Progenitor cell of endocrine pancreas (in vitro differentiated cells): ENCODE results near the gene DENND5B. TPM values are rescaled to one million over a fixed set of nuclear protein-coding genes. Genes with fewer than 3 reads are reported as not detected.

Experiments
- DNase-seq: peaks from one replicate; pipeline ENCODE4 v3.0.0; 2021; ENCODE audit warnings: low spot score; ENCODE audit not compliant: unreplicated experiment
- H3K27ac Mint-ChIP-seq: 2 replicates; pipeline ENCODE4 v1.8.0; 2021; ENCODE audit warnings: mild to moderate bottlenecking, moderate library complexity, mixed read lengths
- H3K27me3 Mint-ChIP-seq: 2 replicates; pipeline ENCODE4 v1.8.0; 2021; ENCODE audit warnings: mixed read lengths
- H3K36me3 Mint-ChIP-seq: 2 replicates; pipeline ENCODE4 v1.8.0; 2022; ENCODE audit warnings: mixed read lengths; ENCODE audit not compliant: insufficient read depth
- H3K4me1 Mint-ChIP-seq: 2 replicates; pipeline ENCODE4 v1.8.0; 2021; ENCODE audit warnings: low read depth, mixed read lengths
- H3K4me3 Mint-ChIP-seq: 2 replicates; pipeline ENCODE4 v1.8.0; 2021; ENCODE audit warnings: low read depth, mild to moderate bottlenecking, moderate library complexity, mixed read lengths
- H3K9me3 Mint-ChIP-seq: 2 replicates; pipeline ENCODE4 v1.8.0; 2021; ENCODE audit warnings: low read depth, mixed read lengths
- CTCF ChIP-seq: fragments of 200-600 bp; sonication (generic); IDR thresholded peaks from one replicate; pipeline ENCODE4 v1.5.0; 2021; ENCODE audit warnings: antibody characterized with exemption, mild to moderate bottlenecking; ENCODE audit not compliant: unreplicated experiment
- long read RNA-seq: library from polyadenylated mRNA; unstranded; transcript quantifications from one replicate; pipeline ENCODE4 v2.0.0, GENCODE V29; 2020
- total RNA-seq: library from RNA; stranded (reverse); gene quantifications from 2 replicates; pipeline ENCODE4 v1.2.1, GENCODE V29; 2021

Gene DENND5B
- 34.6 and 35.0 TPM in 2 replicates for total RNA-seq
- long read RNA-seq, partial matches to known transcripts: 3 of 11 reads
- long read RNA-seq, other reads (novel, unspliced or antisense): 8 of 11 reads

GRCh38 chr12:31590642-31591379 lies at the start of gene DENND5B:
Gene DENND5B, minus strand, starts transcription at chr12:31591136. Its CDS starts 304 bp downstream, at chr12:31590832.
- H3K9me3 Mint-ChIP-seq: no peaks in the 10 kb centered on the region
- peak within 1 kb of the TSS; percentile 97 for H3K27ac Mint-ChIP-seq
- peak; percentile 91 for DNase-seq
- TF ChIP-seq CTCF: peak; percentile 28
- no peaks in the 10 kb centered on the region for H3K36me3 Mint-ChIP-seq
- peaks cover 24% of the 10 kb centered on the region for H3K4me1 Mint-ChIP-seq
- H3K4me3 Mint-ChIP-seq: peak within 1 kb of the TSS; percentile 94
- peaks cover 4% of the 10 kb centered on the region for H3K27me3 Mint-ChIP-seq

- DNase-seq: no peak
- no peak for TF ChIP-seq CTCF
- Mint-ChIP-seq H3K9me3 (no peaks in the 10 kb centered on the region), H3K27me3 (no peaks in the 10 kb centered on the region), H3K36me3 (no peaks in the 10 kb centered on the region), H3K4me3 (no peak overlapping the region), H3K27ac (no peak overlapping the region), H3K4me1 (peaks cover 23% of the 10 kb centered on the region)
Measured at GRCh38 chr12:31634620-31635019, 43.7 kb upstream of the DENND5B start.

- Mint-ChIP-seq H3K27me3 (no peaks in the 10 kb centered on the region), H3K36me3 (no peaks in the 10 kb centered on the region), H3K4me3 (no peak overlapping the region), H3K27ac (no peak overlapping the region), H3K9me3 (no peaks in the 10 kb centered on the region), H3K4me1 (peaks cover 28% of the 10 kb centered on the region)
- DNase-seq: no peak
- no peak for TF ChIP-seq CTCF
Measured at GRCh38 chr12:31633464-31633863, 42.5 kb upstream of the DENND5B start.

GRCh38 chr12:31631809-31632208 lies 40.9 kb upstream of the DENND5B start:
- Mint-ChIP-seq H3K36me3 (no peaks in the 10 kb centered on the region), H3K4me3 (no peak overlapping the region), H3K27ac (peak overlapping the region; percentile 19), H3K4me1 (peaks cover 28% of the 10 kb centered on the region), H3K27me3 (no peaks in the 10 kb centered on the region), H3K9me3 (no peaks in the 10 kb centered on the region)
- no peak for TF ChIP-seq CTCF
- no peak for DNase-seq

- H3K4me3 Mint-ChIP-seq: no peak overlapping the region
Measured at GRCh38 chr12:31631023-31631724, 40.2 kb upstream of the DENND5B start.

More at GRCh38 chr12:31631023-31631724, 40.2 kb upstream of the DENND5B start:
- Mint-ChIP-seq H3K36me3 (no peaks in the 10 kb centered on the region), H3K4me1 (peaks cover 30% of the 10 kb centered on the region), H3K9me3 (no peaks in the 10 kb centered on the region), H3K27ac (no peak overlapping the region), H3K27me3 (no peaks in the 10 kb centered on the region)
- DNase-seq: no peak
- TF ChIP-seq CTCF: no peak
